CD4-positive, CD25-positive, alpha-beta regulatory T cell (primary cell): ENCODE results near the gene MRPS35. TPM values are rescaled to one million over a fixed set of nuclear protein-coding genes. Genes with fewer than 3 reads are reported as not detected.

Experiments
- ATAC-seq, 2 donors: fragments of 150-1000 bp; cut with Tn5 transposase; one replicate each; pipeline ENCODE4 v1.10.0; 2021; ENCODE audit warnings: low read depth in 2 of 2, moderate number of reproducible peaks in 2 of 2, moderate library complexity in 1 of 2
- DNase-seq, 3 donors: peaks; one replicate each; pipeline versions ENCODE4 v3.0.0 to v3.0.0-alpha.2; 2012 to 2022; ENCODE audit warnings: mixed read lengths in 1 of 3
- H3K27ac ChIP-seq: one replicate; pipeline ENCODE4 v1.7.0; 2013; ENCODE audit warnings: mild to moderate bottlenecking, low read length; ENCODE audit not compliant: insufficient read depth, poor library complexity, severe bottlenecking
- H3K27me3 ChIP-seq: one replicate; pipeline ENCODE4 v1.7.0; 2013; ENCODE audit warnings: low read length; ENCODE audit not compliant: control insufficient read depth, insufficient read depth
- H3K36me3 ChIP-seq: one replicate; pipeline ENCODE4 v1.7.0; 2013; ENCODE audit warnings: mild to moderate bottlenecking, low read length, moderate library complexity; ENCODE audit not compliant: control insufficient read depth, insufficient read depth
- H3K4me1 ChIP-seq: 2 replicates; pipeline ENCODE4 v1.7.0; 2013; ENCODE audit warnings: mild to moderate bottlenecking, low read length; ENCODE audit not compliant: insufficient read depth, control insufficient read depth, poor library complexity, severe bottlenecking
- H3K4me3 ChIP-seq: one replicate; pipeline ENCODE4 v1.7.0; 2013; ENCODE audit warnings: low read depth, mild to moderate bottlenecking, low read length, moderate library complexity
- H3K9me3 ChIP-seq, 2 experiments: 1 replicate in 1 of 2; 2 replicates in 1 of 2; pipeline ENCODE4 v1.7.0; 2013; ENCODE audit warnings: low read length in 2 of 2, mild to moderate bottlenecking in 1 of 2, moderate library complexity in 1 of 2; ENCODE audit not compliant: control insufficient read depth in 2 of 2
- H3K27ac Mint-ChIP-seq, 3 donors: one replicate each; pipeline ENCODE4 v1.8.0; 2020 to 2022; ENCODE audit warnings: mild to moderate bottlenecking in 3 of 3, mixed read lengths in 3 of 3, moderate library complexity in 2 of 3
- H3K27me3 Mint-ChIP-seq: one replicate; pipeline ENCODE4 v1.8.0; 2022; ENCODE audit warnings: mild to moderate bottlenecking, mixed read lengths
- H3K36me3 Mint-ChIP-seq: one replicate; pipeline ENCODE4 v1.8.0; 2020; ENCODE audit warnings: mixed read lengths
- H3K4me1 Mint-ChIP-seq, 4 donors: one replicate each; pipeline ENCODE4 v1.8.0; 2020 to 2022; ENCODE audit warnings: mixed read lengths in 4 of 4, mild to moderate bottlenecking in 1 of 4
- H3K4me3 Mint-ChIP-seq, 4 donors: one replicate each; pipeline ENCODE4 v1.8.0; 2020 to 2022; ENCODE audit warnings: mild to moderate bottlenecking in 4 of 4, mixed read lengths in 4 of 4, moderate library complexity in 3 of 4
- H3K9me3 Mint-ChIP-seq, 7 donors: one replicate each; pipeline ENCODE4 v1.8.0; 2020 to 2022; ENCODE audit warnings: mixed read lengths in 7 of 7, mild to moderate bottlenecking in 3 of 7, moderate library complexity in 2 of 7
- polyA plus RNA-seq, 4 donors: library from polyadenylated mRNA; unstranded; fragments of 300-500 nt; fragmentation: Illumina TruSeq; gene quantifications; one replicate each; pipeline ENCODE4 v1.2.3, GENCODE V29; 2021
- total RNA-seq: library from RNA; stranded (reverse); gene quantifications from one replicate; pipeline ENCODE4 v1.2.3, GENCODE V29; 2022

Gene MRPS35
- total and polyA plus RNA-seq, 5 donors from 2014 or later: 17.8 to 74.2 (median 67.1) TPM

- no peak for ATAC-seq
- Histone ChIP-seq H3K4me1 (peaks cover 21% of the 10 kb centered on the region), H3K27me3 (no peaks in the 10 kb centered on the region), H3K4me3 (no peak overlapping the region), H3K9me3 (no peaks in the 10 kb centered on the region), H3K36me3 (no peaks in the 10 kb centered on the region), H3K27ac (no peak overlapping the region)
- Mint-ChIP-seq H3K4me1 (peaks cover 25 to 55% (median 30%) of the 10 kb centered on the region in 4 donors), H3K27me3 (peaks cover 4% of the 10 kb centered on the region), H3K36me3 (peaks cover 7% of the 10 kb centered on the region), H3K9me3 (no peaks in the 10 kb centered on the region), H3K27ac (no peak overlapping the region), H3K4me3 (no peak overlapping the region)
- no peak for DNase-seq
Observed at GRCh38 chr12:27805238-27805637, 94.6 kb downstream of the MRPS35 start.

Other genes starting within 250 kb of the MRPS35 start
- 6.6 TPM for gene PPFIBP1, start 186.6 kb upstream of the MRPS35 start, total RNA-seq
- 1 to 10 TPM; 1.0 to 2.8 (median 1.8) TPM for gene PPFIBP1, start 186.6 kb upstream of the MRPS35 start, polyA plus RNA-seq
- not detected for gene REP15, start 14.4 kb upstream of the MRPS35 start, total RNA-seq
- gene REP15, start 14.4 kb upstream of the MRPS35 start, polyA plus RNA-seq: under 1 TPM in 1 of 4 donors, not detected in 3; 0.56 TPM
- 23.6 TPM for gene KLHL42, start 69.4 kb downstream of the MRPS35 start, total RNA-seq
- gene KLHL42, start 69.4 kb downstream of the MRPS35 start, polyA plus RNA-seq: 10 to 100 TPM; 10.6 to 15.0 (median 12.6) TPM
- gene MANSC4, start 69.4 kb downstream of the MRPS35 start, total RNA-seq: not detected
- gene MANSC4, start 69.4 kb downstream of the MRPS35 start, polyA plus RNA-seq: 1 to 10 TPM in 3 of 4 donors, not detected in 1; 1.5 to 2.4 (median 1.9) TPM